Middle frontal gyrus (tissue), 1 donor: ENCODE results near the gene SYT1.
A peak's percentile ranks its signal among the peaks of the same experiment; 100 is the strongest.
"Not testable (repeated sequence)": the region's sequence is repeated elsewhere in the genome, so short reads cannot be mapped to it uniquely, and the experiment has no call there.

ENCODE experiments used
- DNase-seq: peaks from one replicate; pipeline ENCODE4 v3.0.0-alpha.2; 2015; ENCODE audit warnings: low spot score; ENCODE audit errors: extremely low spot score

SYT1 gene

DNA sequence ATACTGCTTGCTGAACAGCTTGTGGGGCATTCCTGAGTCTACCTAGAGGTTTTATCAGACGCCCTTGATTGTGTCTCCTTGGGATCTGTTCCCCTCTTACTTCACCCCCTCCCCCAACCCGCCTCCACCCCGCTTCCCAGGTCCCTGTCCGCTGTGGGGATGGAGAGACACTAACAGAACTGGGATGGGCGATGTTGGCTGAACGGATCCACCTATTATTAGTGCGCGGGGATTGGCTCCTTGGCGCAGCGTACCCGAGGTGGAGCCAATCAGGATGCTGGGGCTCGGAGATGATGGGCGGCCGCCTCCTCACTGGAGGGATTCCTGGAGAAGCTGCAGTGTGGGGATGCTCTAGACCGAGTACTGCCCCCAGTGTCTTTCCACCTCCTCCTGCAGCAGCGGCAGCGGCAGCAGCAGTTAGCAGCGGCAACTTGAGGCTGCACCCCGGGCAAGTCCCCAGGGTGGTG lies at the start of gene SYT1:
SYT1 (plus strand) TSS at position 372 of the 467 bp plus-strand sequence.
- peak; percentile 74 for DNase-seq

DNA sequence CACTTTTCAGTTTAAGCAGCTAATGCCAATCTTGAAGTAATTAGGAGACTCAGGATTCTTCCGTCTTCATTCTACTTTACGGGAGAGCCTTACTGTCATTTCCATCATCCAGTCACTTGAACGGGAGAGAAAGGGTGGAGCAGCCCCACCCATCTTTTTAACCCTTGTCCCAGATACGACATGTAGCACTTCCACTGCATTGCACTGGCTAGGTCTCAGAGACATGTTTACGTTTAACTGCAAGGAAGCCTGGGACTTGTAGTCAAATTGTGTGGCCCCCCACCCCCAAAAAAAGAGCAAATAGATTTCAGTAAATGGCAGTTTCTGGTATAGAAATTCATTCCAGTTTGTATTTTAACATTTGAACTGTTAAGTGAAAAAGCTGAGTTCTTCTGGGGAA lies 46.1 kb upstream of the SYT1 start:
- no peak for DNase-seq

- DNase-seq: no peak
These were observed 43.6 kb upstream of the SYT1 start for GRCh38 chr12:78820946-78821345.

- DNase-seq: no peak
These were observed 39.7 kb upstream of the SYT1 start for GRCh38 chr12:78824918-78825317.

- DNase-seq: no peak
These were observed 34.9 kb upstream of the SYT1 start for GRCh38 chr12:78829690-78830089.

GRCh38 chr12:78835493-78835892 lies 29.1 kb upstream of the SYT1 start:
- no peak for DNase-seq

GRCh38 chr12:78840518-78841019 lies 24.0 kb upstream of the SYT1 start:
- not testable (repeated sequence) for DNase-seq

GRCh38 chr12:78853231-78853630 lies 11.3 kb upstream of the SYT1 start:
- DNase-seq: no peak

- DNase-seq: no peak
These were observed 832 bp upstream of the SYT1 start for GRCh38 chr12:78863482-78864402.

- DNase-seq: no peak
These were observed 393 bp downstream of the SYT1 start for GRCh38 chr12:78864870-78865463.

DNA sequence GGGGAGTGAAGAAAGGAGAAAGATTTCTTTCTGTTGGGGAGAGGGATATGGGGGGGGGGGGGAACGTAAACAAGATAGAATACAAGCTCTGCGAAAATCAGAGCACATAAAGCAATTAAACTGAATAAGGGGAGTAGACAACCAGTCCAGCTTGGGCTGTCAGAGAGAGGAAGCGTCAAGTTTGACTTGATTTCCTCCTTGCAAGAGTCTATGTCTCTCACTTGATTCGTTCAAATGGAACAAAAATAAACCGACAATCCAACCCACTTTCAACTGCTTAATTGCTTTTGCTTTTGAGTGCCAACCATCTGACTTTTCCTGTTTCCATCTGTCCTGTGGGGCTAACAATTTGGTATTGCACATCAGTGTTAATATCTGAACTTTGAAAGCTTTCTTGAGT lies 942 bp downstream of the SYT1 start:
- no peak for DNase-seq

GRCh38 chr12:78866518-78866917 lies 1.9 kb downstream of the SYT1 start:
- DNase-seq: no peak

DNA sequence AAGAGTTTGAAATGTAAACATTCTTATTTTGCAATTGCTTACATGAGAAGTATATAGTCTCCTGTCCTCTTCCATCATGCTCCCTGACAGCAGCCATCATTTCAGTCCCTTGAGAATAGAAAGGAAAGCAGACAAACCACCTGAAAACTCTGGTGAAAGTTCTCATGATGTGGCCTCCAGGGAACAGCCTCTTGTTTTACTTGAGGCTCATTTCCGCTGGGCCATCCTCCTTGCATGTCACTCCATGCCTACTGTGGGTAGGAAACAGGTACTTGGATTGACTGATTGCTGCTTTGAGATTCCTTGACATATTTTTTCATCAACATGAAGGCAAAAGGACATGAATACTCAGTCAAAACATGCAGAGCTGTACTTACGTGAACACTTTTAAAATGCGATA lies 6.0 kb downstream of the SYT1 start:
- no peak for DNase-seq

GRCh38 chr12:78871566-78871965 lies 7.0 kb downstream of the SYT1 start:
- DNase-seq: no peak

DNA sequence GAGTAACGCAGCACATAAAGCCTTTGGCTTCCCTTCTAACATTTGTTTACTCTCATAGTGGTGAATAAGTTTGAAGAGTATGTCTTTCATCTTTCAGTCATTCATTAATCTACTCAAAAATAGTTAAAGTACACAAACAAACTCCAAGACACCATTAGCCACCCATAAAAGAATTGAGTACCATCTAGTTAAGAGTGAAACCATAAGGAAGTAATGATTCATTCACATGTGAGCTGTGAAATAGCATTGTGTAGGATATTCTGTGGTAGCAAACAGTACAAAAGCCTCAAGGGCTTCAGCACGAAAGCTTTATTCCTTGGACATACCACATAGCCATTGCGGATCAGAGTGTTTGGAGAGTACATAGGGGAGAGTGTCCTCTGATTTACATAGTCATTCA lies 13.9 kb downstream of the SYT1 start:
- DNase-seq: no peak

DNA sequence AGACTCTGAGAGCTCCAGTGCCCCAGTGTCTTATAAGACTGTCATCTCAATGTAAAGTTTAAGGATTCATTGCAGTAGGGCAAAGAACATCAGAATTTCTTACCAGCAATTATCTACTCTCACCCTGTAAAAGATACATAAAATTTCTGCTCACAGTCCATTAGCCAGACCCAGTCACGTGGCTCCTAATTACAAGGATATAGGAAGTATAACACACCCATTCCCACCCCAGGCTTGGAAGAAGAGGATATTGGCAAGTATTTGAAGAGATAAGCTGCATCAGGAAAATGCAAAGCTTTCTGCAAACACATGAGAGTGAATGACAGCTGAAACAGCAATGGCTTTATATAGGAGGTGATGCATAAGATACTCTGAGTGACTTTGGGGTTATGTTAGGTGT lies 14.3 kb downstream of the SYT1 start:
- DNase-seq: no peak

- DNase-seq: no peak
These were observed 15.5 kb downstream of the SYT1 start for GRCh38 chr12:78880078-78880477.

- no peak for DNase-seq
These were observed 17.1 kb downstream of the SYT1 start for GRCh38 chr12:78881685-78882084.

- no peak for DNase-seq
These were observed 20.9 kb downstream of the SYT1 start for GRCh38 chr12:78885466-78885865.

- no peak for DNase-seq
These were observed 22.3 kb downstream of the SYT1 start for GRCh38 chr12:78886719-78887407.

- no peak for DNase-seq
These were observed 22.9 kb downstream of the SYT1 start for GRCh38 chr12:78887444-78887843.

DNA sequence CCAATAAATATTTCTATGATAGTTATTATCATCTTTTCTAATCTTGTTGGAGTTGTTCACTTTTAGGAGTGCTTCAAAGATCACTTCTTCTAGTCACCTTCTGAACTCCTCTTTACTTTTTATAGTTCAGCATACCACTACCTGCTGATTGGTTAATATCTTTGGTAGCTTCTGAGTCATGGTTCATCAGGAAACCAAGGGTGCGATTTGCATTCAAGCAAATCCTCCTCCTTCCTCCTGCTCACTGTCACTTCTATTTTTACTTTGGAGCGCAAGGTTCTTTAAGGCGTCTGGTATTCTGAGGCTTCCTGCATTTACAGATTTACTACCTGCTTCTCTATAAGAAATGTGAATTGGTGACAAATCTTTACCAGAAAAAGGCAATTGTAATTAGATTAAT lies 24.0 kb downstream of the SYT1 start:
- DNase-seq: no peak
